ENCODE results near the gene SRP14.
"Not testable (repeated sequence)": the region's sequence is repeated elsewhere in the genome, so short reads cannot be mapped to it uniquely, and the experiment has no call there.

Gene SRP14

GRCh38 chr15:40038638-40039543, at the start of gene SRP14:
Gene SRP14, minus strand, starts transcription at chr15:40039181. Its CDS starts 65 bp downstream, at chr15:40039116.
- peak; percentile 94 for DNase-seq

GRCh38 chr15:40087991-40088928, 49.3 kb upstream of the SRP14 start:
- no peak for DNase-seq

DNA sequence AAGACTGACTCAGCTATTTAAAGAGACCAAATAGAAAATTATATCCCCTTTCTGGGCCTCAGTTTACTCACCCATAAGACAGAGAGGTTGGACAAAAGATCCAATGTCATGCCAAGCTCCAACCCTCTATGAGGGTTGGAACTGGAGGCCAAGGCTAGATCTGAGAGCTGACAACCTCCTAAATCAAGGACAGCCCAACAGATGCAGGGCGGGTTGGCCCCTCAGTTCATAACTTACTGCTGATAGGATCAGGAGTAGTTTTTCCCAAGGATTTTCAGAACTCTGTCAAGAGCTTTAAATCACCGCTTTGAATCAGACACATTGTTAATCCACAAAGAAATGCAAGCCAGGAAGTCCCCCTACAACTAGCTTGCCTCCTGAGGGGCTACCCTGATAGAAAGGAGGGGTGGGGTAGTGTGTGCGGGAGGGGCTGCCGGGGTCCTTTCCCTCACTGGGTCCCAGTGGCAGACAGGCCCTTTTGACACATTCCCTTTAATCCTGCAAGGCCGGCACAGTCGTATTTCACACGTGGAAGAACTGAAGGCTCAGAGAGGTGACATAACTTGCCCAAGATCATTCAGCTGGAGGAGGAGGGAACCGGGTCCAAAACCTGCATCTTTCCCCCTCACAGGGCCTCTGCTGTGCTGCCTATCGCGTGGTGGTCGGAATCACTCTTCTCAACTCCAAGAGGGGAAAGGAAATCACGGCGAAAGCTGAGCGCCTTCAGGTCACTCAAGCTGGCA, 48.3 kb upstream of the SRP14 start:
- DNase-seq = no peak

DNA sequence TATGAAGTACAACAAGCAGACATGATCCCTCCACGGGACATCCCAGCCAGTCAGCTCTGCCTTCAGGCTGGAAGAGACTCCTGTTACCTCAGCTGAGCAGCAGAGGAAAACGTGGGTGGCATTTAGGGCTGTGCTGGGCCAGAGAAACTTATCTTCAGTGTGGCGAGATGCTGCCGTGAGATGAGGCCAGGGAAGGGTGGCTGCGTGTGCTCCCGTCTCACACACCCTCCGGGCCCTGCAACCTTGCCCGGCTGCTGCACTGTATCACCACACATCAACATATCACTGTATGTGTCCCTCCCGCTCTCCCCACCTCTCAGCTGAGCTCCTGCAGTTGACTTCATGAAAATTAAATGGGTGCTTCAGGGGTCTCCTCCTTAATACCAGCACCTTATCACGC, 46.3 kb upstream of the SRP14 start:
- no peak for DNase-seq

- no peak for DNase-seq
Measured at GRCh38 chr15:40084650-40085049, 45.7 kb upstream of the SRP14 start.

- DNase-seq = no peak
Measured at GRCh38 chr15:40082195-40082883, 43.4 kb upstream of the SRP14 start.

GRCh38 chr15:40081691-40082194, 42.8 kb upstream of the SRP14 start:
- DNase-seq = peak; percentile 55

GRCh38 chr15:40080847-40081246, 41.9 kb upstream of the SRP14 start:
- DNase-seq = no peak

DNA sequence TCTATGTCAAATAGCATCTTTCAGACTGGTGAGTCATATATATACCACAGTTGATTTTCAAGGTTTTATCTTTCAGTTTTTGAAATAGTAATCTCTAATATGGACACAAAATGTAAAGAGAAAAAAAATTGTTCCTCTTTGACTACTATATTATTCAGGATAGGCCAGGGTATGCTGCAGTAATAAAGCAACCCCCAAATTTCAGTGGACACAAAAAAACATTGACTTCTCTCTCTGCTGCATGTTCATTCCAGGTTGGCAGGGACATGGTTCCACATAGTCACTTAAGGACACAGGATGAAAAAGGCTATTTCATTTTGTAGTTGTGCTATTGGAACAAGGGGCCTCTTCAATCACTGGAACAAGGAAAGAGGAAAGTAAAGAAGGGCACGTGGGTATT, 41.1 kb upstream of the SRP14 start:
- no peak for DNase-seq

GRCh38 chr15:40079456-40079855, 40.5 kb upstream of the SRP14 start:
- DNase-seq = no peak

DNA sequence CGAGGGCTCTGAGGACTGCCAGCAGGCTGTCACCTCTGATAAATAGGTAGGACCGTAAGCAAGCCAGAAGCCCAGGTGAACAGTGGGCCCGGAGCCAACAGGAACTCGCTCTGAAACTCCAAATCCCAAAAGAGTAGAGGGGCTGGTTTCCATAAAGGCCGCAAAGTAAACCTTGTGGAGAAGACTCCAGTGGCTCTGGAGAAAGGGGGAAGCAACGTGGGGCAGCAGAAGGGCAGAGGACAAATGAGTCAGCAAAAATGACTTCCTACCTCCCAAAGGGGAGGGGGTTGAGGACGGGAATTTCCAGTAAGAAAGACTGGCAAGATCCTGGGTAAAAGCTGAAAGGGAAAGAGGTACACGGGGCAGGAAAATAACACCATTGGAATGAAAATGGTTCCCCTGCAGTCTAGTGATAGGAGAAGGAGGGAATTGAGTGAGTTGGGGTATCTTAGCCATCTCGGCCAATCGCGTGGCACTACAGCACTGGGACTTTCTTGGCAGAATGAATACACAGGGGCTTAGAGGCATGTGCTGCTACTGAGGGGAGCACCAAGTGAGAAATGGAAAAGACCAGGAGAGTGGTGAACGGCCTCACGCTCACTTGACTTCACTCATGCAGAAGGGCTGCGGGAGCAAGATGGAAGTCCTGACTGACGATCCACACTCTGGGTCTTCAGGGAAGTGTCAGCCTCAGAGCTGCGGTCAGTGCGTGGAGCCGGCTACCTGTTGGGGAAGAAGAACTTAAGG, 36.5 kb upstream of the SRP14 start:
- no peak for DNase-seq

GRCh38 chr15:40074656-40075055, 35.7 kb upstream of the SRP14 start:
- not testable (repeated sequence) for DNase-seq

DNA sequence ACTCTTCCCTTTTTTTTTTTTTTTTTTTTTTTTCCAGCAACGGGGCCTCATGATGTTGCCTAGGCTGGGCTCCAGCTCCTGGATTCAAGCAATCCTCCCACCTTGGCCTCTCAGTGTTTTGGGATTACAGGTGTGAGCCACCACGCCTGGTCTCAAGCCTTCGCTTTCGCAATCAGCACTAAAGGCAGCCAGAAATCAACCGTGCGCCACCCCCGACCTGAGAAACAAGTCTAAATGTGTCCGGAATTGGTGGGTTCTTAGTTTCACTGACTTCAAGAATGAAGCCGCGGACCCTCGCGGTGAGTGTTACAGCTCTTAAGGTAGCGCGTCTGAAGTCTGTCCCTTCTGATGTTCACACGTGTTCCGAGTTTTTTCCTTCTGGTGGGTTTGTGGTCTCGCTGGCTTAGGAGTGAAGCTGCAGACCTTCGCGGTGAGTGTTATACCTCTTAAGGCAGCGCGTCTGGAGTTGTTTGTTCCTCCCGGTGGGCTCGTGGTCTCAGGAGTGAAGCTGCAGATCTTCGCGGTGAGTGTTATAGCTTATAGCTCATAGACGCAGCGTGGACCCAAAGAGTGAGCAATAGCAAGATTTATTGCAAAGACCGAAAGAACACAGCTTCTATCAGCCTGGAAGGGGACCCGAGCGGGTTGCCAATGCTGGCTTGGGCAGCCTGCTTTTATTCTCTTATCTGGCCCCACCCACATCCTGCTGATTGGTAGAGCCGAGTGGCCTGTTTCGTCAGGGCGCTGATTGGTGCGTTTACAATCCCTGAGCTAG, 34.9 kb upstream of the SRP14 start:
- DNase-seq = not testable (repeated sequence)

GRCh38 chr15:40072216-40072990, 33.4 kb upstream of the SRP14 start:
- DNase-seq = no peak

DNA sequence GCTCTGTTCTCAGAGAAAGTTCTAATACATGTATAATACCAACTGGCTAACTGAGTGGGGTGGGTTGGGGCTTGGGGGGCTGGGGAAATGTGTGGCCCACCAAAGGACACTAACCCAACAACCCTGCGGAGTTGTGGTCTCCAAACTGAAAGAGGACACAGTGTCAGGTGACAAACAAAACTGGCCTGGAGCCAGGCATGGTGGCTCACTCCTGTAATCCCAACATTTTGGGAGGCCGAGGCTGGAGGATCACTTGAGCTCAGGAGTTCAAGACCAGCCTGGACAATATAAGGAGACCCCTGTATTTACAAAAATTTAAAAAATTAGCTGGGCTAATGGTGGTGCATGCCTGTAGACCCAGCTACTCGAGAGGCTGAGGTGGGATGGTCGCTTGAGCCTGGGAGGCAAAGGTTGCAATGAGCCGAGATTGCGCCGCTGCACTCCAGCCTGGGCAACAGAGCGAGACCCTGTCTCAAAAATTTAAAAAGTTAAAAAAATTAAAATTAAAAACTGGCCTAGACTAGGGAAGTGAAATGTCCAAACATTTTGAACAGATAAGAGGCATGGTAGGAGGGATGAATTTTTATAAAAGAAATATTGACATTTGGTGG, 31.7 kb upstream of the SRP14 start:
- no peak for DNase-seq

- no peak for DNase-seq
Measured at GRCh38 chr15:40070166-40070557, 31.2 kb upstream of the SRP14 start.

DNA sequence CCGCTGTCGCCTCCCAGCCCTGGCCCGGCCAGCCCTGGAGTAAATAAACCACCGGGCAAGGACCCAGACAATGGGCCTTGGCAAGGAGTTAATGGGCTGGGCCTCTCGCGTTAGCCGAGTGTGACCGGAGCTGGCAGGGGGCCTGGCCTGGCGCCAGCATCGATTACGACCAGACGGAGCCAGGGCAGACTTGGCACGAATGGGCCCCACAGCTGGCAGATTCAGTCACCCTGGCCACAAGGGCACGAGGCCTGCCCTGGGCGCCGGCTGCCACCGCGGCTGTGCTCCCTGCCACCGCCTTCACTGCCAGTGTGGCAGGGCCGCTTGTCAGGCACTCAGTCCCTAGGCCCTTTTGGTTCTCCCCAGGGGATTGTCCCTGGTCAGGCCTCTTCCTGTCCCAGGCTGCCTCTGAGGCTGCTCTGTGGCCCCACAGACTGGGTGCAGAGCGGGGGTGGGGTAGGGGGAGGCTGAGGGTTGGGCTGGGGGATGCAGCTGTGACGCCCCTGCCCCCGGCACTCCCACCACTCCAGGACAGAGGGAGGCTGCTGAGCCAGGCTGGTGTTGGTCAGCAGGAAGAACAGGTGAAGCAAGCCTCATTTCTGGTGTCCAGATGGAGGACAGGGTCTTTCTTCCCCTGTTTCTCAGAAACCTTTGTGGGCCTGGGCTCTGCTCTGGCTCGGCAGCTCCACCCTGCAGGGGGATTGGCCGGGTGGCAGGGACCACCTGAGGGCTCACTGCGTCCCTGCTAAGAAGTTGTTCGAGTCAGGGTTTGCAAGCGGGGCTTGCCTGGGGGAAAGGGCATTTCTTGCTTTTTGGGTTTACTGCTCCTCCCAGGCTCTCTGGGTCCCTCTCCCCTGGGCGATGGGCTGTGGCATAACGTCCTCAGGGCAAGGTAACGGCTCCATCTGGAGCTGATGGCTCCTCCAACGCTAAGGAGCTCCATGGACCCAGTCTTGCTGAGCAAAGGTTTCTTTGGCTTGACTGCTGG, 30.5 kb upstream of the SRP14 start:
- DNase-seq = peak; percentile 48

Measured in EL (cell line).